PC-9 (cell line): ENCODE results near the gene ITM2C.

ENCODE experiments used
- CTCF ChIP-seq: fragments of 200-600 bp; sonication (generic); conservative IDR thresholded peaks from 2 replicates; pipeline ENCODE4 v1.6.1; 2017; ENCODE audit warnings: mixed run types, antibody characterized with exemption, mild to moderate bottlenecking, moderate library complexity
- EZH2 ChIP-seq: fragments of 200-600 bp; sonication (generic); IDR thresholded peaks from 2 replicates; pipeline ENCODE4 v1.8.0; 2017; ENCODE audit warnings: antibody characterized with exemption, low read depth

DNA sequence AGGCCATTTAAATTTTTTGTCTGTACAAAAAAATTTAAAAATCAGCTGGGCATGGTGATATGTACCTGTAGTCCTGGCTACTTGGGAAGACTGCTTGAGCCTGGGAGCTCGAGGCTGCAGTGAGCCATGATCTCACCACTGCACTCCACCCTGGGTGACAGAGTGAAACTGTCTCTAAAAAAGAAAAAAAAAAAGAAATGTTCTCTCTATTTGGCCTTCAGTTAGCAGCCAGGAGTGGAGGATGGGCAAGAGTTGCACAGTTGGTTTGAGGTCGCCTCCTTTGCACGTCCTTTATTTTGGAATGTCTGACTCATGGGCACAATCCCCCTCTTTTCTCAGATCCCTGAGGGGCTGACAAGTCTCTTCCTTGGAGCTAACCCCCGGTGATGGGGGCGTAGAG lies 26.3 kb downstream of the ITM2C start:
- no peak for TF ChIP-seq EZH2
- no peak for TF ChIP-seq CTCF
